Stomach smooth muscle (tissue), 2 donors: ENCODE results near the gene STX8.

Experiments
- H3K27ac ChIP-seq: one replicate; pipeline ENCODE4 v1.7.0; 2013; ENCODE audit warnings: mild to moderate bottlenecking, low read length, inconsistent platforms
- H3K27me3 ChIP-seq, 2 donors: one replicate each; pipeline ENCODE4 v1.7.0; 2013; ENCODE audit warnings: low read length in 2 of 2; ENCODE audit not compliant: insufficient read depth in 2 of 2, control insufficient read depth in 1 of 2
- H3K36me3 ChIP-seq, 2 donors: one replicate each; pipeline ENCODE4 v1.7.0; 2013; ENCODE audit warnings: low read length in 2 of 2; ENCODE audit not compliant: control insufficient read depth in 2 of 2, insufficient read depth in 2 of 2
- H3K4me1 ChIP-seq: one replicate; pipeline ENCODE4 v1.7.0; 2013; ENCODE audit warnings: low read length; ENCODE audit not compliant: control insufficient read depth, insufficient read depth
- H3K4me3 ChIP-seq, 2 donors: one replicate each; pipeline ENCODE4 v1.7.0; 2013; ENCODE audit warnings: low read length in 2 of 2
- H3K9ac ChIP-seq, 2 donors: one replicate each; pipeline ENCODE4 v1.7.0; 2013; ENCODE audit warnings: low read length in 2 of 2, mild to moderate bottlenecking in 1 of 2
- H3K9me3 ChIP-seq, 2 donors: one replicate each; pipeline ENCODE4 v1.7.0; 2013; ENCODE audit warnings: low read length in 2 of 2; ENCODE audit not compliant: control insufficient read depth in 2 of 2
- donor health status: healthy.
- donor health status: Pancreatic carcinoma.

Gene STX8

DNA sequence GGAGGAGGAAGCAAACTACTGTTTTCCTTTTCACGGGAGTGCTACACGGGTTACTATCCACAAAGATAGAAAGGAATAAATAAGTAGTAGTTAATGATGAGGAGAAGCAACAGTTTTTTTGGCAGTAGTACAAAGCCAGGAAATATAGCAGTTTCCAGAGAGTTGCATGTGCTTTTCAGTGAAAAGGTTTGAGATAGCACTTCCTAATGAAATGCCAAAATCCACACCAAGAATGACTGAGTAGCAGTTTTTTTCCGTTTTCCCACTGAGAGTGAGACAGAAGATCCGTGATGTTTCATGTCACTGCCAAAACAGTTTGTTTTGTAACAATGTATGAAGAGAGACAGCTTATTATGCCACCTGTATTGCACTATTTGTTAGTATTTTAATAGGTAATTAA, 129.1 kb downstream of the STX8 start:
- Histone ChIP-seq H3K27ac (no peak overlapping the region), H3K36me3 (no peaks in the 10 kb centered on the region), H3K9ac (no peak overlapping the region), H3K4me1 (no peaks in the 10 kb centered on the region), H3K9me3 (no peaks in the 10 kb centered on the region), H3K27me3 (no peaks in the 10 kb centered on the region), H3K4me3 (no peak overlapping the region)

- no peaks in the 10 kb centered on the region for H3K4me1 ChIP-seq
- no peak overlapping the region for H3K4me3 ChIP-seq
- H3K36me3 ChIP-seq = no peaks in the 10 kb centered on the region
- no peaks in the 10 kb centered on the region for H3K9me3 ChIP-seq
- H3K27me3 ChIP-seq = no peaks in the 10 kb centered on the region
- H3K27ac ChIP-seq = no peak overlapping the region
- H3K9ac ChIP-seq = no peak overlapping the region
Observed at GRCh38 chr17:9445424-9445823, 130.2 kb downstream of the STX8 start.

- Histone ChIP-seq H3K4me3 (no peak overlapping the region), H3K4me1 (no peaks in the 10 kb centered on the region), H3K9ac (no peak overlapping the region), H3K27ac (no peak overlapping the region), H3K9me3 (no peaks in the 10 kb centered on the region), H3K36me3 (no peaks in the 10 kb centered on the region), H3K27me3 (no peaks in the 10 kb centered on the region)
Observed at GRCh38 chr17:9444687-9445086, 130.9 kb downstream of the STX8 start.

DNA sequence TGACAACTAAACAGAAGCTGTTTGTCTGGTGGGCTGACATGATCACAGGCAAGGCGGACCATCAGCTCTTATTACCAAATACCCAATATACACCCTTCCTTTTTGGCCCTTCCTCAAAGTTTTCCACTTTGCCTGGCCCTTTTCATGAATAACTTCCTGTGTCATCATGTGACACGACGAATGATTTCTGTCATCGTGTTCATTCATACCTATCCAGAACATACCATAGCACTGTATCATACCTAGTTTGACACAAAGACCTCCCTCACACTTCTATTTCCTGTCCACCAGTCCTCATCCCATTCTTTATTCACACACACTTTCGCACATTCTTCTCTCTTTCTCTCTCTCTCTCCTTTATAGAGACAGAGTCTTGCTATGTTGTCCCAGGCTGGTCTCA, 131.8 kb downstream of the STX8 start:
- Histone ChIP-seq H3K36me3 (no peaks in the 10 kb centered on the region), H3K4me3 (no peak overlapping the region), H3K9me3 (no peaks in the 10 kb centered on the region)

GRCh38 chr17:9439851-9440250, 135.8 kb downstream of the STX8 start:
- Histone ChIP-seq H3K9me3 (no peaks in the 10 kb centered on the region), H3K4me3 (no peak overlapping the region), H3K36me3 (peaks cover 0 to 4% of the 10 kb centered on the region in 2 donors), H3K4me1 (no peaks in the 10 kb centered on the region), H3K27me3 (no peaks in the 10 kb centered on the region), H3K27ac (no peak overlapping the region), H3K9ac (no peak overlapping the region)

More for the DNA sequence above, 131.8 kb downstream of the STX8 start:
- no peak overlapping the region for H3K9ac ChIP-seq
- H3K27ac ChIP-seq = no peak overlapping the region
- no peaks in the 10 kb centered on the region for H3K4me1 ChIP-seq
- no peaks in the 10 kb centered on the region for H3K27me3 ChIP-seq

DNA sequence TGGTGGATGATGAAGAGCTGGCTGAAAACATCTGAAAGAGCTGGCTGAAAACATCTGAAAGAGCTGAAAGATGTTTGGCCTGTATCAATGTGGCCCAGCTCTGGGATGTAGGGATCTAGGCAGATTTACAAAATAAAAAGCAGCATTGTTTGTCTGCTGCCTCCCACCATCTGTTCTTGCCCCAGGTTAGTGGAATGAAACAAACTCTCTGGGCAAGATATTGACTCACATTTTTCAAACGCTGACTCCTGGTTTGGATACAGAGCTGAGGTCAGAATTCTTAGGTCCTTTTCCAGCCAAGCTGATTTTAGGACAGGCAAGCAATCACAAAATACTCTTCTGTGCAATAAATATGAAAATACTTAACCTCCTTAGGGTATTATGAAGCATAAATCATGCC, 139.0 kb downstream of the STX8 start:
- H3K36me3 ChIP-seq = peaks cover 0 to 5% of the 10 kb centered on the region in 2 donors
- no peaks in the 10 kb centered on the region for H3K9me3 ChIP-seq
- H3K27ac ChIP-seq = no peak overlapping the region
- H3K27me3 ChIP-seq = no peaks in the 10 kb centered on the region
- H3K4me1 ChIP-seq = no peaks in the 10 kb centered on the region
- H3K9ac ChIP-seq = no peak overlapping the region
- no peak overlapping the region for H3K4me3 ChIP-seq

GRCh38 chr17:9435165-9435564, 140.5 kb downstream of the STX8 start:
- no peaks in the 10 kb centered on the region for H3K27me3 ChIP-seq
- H3K36me3 ChIP-seq = peaks cover 0 to 5% of the 10 kb centered on the region in 2 donors
- no peaks in the 10 kb centered on the region for H3K9me3 ChIP-seq
- H3K4me3 ChIP-seq = no peak overlapping the region
- no peak overlapping the region for H3K27ac ChIP-seq
- no peak overlapping the region for H3K9ac ChIP-seq
- H3K4me1 ChIP-seq = no peaks in the 10 kb centered on the region

- Histone ChIP-seq H3K9ac (no peak overlapping the region), H3K4me1 (no peaks in the 10 kb centered on the region), H3K27me3 (no peaks in the 10 kb centered on the region), H3K27ac (no peak overlapping the region), H3K9me3 (no peaks in the 10 kb centered on the region), H3K4me3 (no peak overlapping the region), H3K36me3 (peaks cover 0 to 5% of the 10 kb centered on the region in 2 donors)
Observed at GRCh38 chr17:9434642-9435057, 141.0 kb downstream of the STX8 start.

GRCh38 chr17:9432934-9433421, 142.6 kb downstream of the STX8 start:
- Histone ChIP-seq H3K9me3 (no peaks in the 10 kb centered on the region), H3K27ac (peak overlapping the region; percentile 56), H3K36me3 (peaks cover 0 to 5% of the 10 kb centered on the region in 2 donors), H3K4me1 (no peaks in the 10 kb centered on the region), H3K9ac (no peak overlapping the region), H3K27me3 (no peaks in the 10 kb centered on the region), H3K4me3 (no peak overlapping the region)

DNA sequence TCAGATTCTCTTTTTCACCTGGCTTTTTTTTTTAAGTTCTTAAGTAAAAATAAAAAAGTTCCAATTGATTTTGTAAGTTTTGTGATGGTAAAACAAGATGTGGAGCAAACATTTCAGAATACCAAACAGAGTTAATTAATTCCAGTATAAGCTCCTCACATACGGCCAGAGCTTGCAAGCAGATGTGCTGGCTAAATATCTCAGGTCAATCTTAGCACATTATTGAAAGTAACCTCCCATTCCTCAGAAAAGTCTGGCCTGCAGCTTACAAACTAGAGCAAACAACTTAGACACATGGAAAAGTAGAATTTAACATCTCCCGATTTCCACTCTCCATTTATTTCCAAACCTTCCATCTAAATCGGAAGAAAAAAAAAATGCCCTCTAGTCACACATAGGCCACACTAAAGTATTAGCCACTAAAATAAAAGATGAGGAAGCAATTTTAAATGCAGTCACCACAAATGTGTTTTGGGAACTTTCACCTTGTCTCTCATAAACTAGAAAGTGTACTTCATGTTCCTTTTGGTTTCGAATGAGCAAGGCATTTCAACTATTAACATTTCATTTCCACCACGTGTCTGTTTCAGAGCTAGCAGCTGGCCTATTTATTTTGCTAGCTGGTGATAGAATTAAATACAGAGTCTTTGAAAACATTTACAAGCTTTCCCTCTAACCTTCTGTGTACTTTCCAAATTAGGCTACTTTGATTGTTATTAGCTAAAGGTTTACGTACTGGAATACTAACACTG, 143.3 kb downstream of the STX8 start:
- H3K9me3 ChIP-seq = no peaks in the 10 kb centered on the region
- no peaks in the 10 kb centered on the region for H3K27me3 ChIP-seq
- peaks cover 0 to 5% of the 10 kb centered on the region in 2 donors for H3K36me3 ChIP-seq
- no peak overlapping the region for H3K4me3 ChIP-seq
- peak overlapping the region; percentile 56 for H3K27ac ChIP-seq
- H3K4me1 ChIP-seq = peaks cover 6% of the 10 kb centered on the region
- no peak overlapping the region for H3K9ac ChIP-seq

DNA sequence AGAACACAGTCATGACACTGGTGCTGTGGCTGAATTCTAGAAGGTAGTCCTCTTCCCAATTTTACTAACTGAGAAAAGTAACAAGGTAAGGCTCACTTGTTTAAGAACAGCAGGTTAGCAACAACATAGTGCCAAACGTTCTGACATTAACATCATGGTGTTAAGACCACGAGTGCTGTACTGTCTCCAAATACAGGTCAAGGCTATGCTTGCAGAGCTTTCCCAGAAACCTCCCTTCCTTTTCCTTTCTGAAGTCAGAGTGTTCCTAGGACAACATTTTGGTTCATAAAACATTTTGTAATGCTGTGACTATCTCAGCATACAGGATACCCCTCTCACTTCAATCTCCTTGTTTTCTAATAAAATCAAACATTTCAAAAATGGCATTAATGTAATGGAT, 144.0 kb downstream of the STX8 start:
- H3K27ac ChIP-seq = peak overlapping the region; percentile 31
- H3K9me3 ChIP-seq = no peaks in the 10 kb centered on the region
- H3K9ac ChIP-seq = no peak overlapping the region
- H3K4me1 ChIP-seq = peaks cover 7% of the 10 kb centered on the region
- H3K27me3 ChIP-seq = no peaks in the 10 kb centered on the region
- H3K4me3 ChIP-seq = no peak overlapping the region
- peaks cover 0 to 5% of the 10 kb centered on the region in 2 donors for H3K36me3 ChIP-seq
